PC-9 (cell line): ENCODE measurements around the gene INHBB.

ENCODE experiments used
- CTCF ChIP-seq: fragments of 200-600 bp; sonication (generic); conservative IDR thresholded peaks from 2 replicates; pipeline ENCODE4 v1.6.1; 2017; ENCODE audit warnings: mixed run types, antibody characterized with exemption, mild to moderate bottlenecking, moderate library complexity
- EZH2 ChIP-seq: fragments of 200-600 bp; sonication (generic); IDR thresholded peaks from 2 replicates; pipeline ENCODE4 v1.8.0; 2017; ENCODE audit warnings: antibody characterized with exemption, low read depth

- no peak for TF ChIP-seq CTCF
- no peak for TF ChIP-seq EZH2
Observed at GRCh38 chr2:120362926-120363325, 17.0 kb downstream of the INHBB start.
